ENCODE results near the gene ROBO3.

Gene ROBO3

DNA sequence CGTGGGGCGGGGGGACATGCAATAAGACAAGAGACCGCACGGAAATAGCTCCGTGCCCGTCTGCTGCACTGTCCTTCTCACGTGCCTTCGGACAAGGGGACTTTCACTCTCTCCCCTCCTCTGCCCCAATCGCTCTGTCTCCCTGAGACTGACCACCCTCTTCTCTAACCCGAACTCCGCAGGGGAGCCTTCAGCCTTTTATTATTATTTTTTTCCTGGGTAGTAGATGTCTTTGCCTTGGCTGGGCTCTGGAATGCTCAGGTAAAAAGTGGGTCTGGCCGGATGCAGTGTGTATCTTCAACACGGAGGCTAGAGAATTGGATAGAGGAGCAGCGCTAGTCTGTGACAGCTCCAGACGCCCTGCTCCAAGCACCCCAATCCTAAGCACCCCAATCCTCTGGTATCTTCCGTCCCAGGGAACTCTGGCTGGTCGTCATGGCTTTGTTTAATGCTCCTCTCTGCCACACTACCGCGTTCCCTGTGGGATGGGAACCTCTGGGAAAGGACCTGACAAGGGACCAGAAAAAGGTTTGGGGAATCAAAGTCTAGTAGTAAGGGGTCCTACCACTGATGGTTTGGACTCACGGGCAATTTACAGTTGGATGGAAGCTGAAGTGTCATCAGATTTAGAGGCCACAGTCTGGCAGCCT lies 25.1 kb upstream of the ROBO3 start:
- ATAC-seq (no peak), DNase-seq (no peak)
- Mint-ChIP-seq H3K4me3 (peak overlapping the region; percentile 48 to 72), H3K27me3 (peaks cover 81% of the 10 kb centered on the region), H3K27ac (no peak overlapping the region), H3K9me3 (no peaks in the 10 kb centered on the region), H3K4me1 (peaks cover 40% of the 10 kb centered on the region)

DNA sequence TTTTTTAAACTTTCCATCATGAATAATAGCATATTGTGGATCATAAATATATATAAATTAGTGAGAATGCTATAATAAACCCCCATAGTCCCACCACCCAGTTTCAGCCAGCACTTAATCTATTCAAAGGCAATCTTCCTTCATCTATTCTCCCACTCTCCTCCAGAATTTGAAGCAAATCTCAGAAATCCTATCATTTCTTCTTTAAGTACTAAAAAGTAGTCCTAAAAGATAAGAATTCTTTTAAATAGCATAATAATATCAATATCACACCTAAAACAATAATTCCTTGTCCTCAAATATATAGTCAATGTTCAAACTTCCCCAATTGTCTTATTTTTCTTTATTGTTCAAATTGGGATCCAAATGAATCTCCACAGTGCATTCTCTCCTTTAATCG lies 24.6 kb upstream of the ROBO3 start:
- ATAC-seq, result no peak
- H3K4me1 Mint-ChIP-seq, result peaks cover 40% of the 10 kb centered on the region
- no peaks in the 10 kb centered on the region for H3K9me3 Mint-ChIP-seq
- H3K27ac Mint-ChIP-seq, result no peak overlapping the region
- no peak for DNase-seq
- H3K27me3 Mint-ChIP-seq, result peaks cover 87% of the 10 kb centered on the region
- no peak overlapping the region for H3K4me3 Mint-ChIP-seq

DNA sequence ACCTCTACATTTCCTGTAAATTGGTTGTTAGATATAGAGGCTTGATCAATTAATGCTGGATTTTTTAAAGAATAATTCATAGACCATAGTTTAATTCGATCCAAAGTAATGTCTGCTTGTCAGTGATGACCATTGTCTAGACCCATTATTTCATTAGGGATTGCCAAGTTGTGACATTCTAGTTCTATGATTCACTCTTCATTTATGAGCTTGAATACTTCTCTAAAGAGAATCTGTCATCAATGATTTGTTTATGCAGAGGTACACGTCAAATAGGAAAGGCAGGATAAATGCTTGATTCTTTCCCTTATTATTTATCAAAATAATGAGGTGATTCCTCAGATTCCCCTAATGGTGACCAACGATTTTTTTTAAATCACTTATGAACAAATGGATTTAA lies 24.0 kb upstream of the ROBO3 start:
- ATAC-seq, result no peak
- H3K9me3 Mint-ChIP-seq, result no peaks in the 10 kb centered on the region
- DNase-seq, result no peak
- H3K4me3 Mint-ChIP-seq, result no peak overlapping the region
- H3K27ac Mint-ChIP-seq, result no peak overlapping the region
- H3K27me3 Mint-ChIP-seq, result peaks cover 92% of the 10 kb centered on the region
- peaks cover 37% of the 10 kb centered on the region for H3K4me1 Mint-ChIP-seq

DNA sequence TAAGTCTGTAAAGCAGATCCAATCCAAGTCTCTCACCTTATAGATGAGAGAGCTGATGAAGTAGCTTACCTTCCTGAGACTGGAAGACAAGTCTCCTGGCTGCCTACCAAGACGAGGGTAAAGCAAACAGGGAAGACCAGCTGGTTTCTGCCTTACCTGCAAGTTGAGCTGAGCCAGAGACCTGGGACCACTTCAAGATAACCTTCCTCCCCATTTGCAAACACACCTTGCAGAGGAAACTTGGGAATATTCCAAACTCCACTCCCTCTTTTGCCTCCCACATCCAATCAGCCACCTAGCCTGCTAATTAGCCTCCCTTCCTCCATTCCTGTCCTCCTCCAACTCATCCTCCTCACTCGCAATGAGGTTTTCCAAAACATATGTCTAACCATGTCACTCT lies 23.4 kb upstream of the ROBO3 start:
- Mint-ChIP-seq H3K27ac (no peak overlapping the region), H3K27me3 (peaks cover 98% of the 10 kb centered on the region), H3K4me3 (no peak overlapping the region), H3K4me1 (peaks cover 30% of the 10 kb centered on the region), H3K9me3 (no peaks in the 10 kb centered on the region)
- ATAC-seq (no peak), DNase-seq (no peak)

DNA sequence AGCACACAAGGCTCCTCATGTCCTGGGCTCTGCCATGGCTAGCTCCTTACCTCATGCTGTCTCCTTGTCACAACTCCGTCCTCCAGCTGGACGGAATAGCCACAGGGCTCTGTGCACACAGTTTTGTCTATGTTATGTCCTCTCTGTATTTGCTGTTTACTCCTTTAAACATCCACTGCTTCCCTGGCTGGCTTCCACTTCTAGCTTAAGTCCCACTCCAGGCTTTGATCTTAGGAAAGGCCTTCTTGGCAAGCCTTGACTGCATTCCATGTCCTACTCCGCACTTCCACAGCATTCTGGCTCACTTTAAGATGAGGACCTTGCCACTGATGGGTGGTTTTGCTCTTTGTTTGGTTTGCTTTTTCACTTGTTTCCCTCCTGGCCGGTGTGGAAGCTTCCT lies 22.9 kb upstream of the ROBO3 start:
- Mint-ChIP-seq H3K27me3 (peaks cover 100% of the 10 kb centered on the region), H3K4me3 (no peak overlapping the region), H3K27ac (no peak overlapping the region), H3K9me3 (no peaks in the 10 kb centered on the region), H3K4me1 (peaks cover 26% of the 10 kb centered on the region)
- DNase-seq (no peak), ATAC-seq (no peak)

DNA sequence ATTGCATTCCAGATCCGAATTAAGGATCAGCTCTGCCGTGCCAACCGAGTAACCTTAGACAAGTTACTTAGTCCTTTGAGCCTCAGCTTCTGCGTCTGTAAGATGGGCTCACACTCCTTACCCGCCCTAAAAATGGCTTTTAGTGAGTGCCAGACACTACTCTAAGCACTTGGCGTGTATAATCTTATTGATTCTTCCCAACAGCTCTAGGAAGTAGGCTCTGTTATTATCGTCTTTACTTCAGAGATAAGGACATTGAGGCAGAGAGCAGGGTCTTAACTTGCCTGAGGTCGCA lies 21.7 kb upstream of the ROBO3 start:
- Mint-ChIP-seq H3K9me3 (no peaks in the 10 kb centered on the region), H3K4me3 (no peak overlapping the region), H3K4me1 (peaks cover 25% of the 10 kb centered on the region)

DNA sequence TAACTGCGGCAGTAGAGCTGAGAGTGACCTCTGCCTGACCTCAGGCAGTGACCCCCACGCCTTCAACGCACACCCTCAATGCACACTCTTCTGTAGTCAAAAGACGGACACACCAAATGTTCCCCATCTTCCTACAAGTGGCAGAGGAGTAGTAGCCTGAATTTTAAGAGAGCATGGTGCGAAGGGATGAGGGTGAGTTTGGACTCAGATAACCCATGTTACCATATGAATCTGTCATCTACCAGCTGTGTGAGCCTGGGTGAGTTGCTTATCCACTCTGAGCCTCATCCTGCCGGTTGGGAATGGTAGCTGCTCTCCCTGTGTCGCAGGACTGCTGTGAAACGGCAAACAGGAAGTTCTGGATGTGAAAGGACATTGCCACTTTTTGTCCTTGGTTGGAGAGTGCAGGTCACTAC lies 20.6 kb upstream of the ROBO3 start:
- Mint-ChIP-seq H3K4me1 (peaks cover 19% of the 10 kb centered on the region), H3K27ac (no peak overlapping the region), H3K27me3 (peaks cover 100% of the 10 kb centered on the region), H3K4me3 (no peak overlapping the region), H3K9me3 (no peaks in the 10 kb centered on the region)
- no peak for DNase-seq
- ATAC-seq, result no peak

More for the DNA sequence above, 21.7 kb upstream of the ROBO3 start:
- no peak for DNase-seq
- H3K27ac Mint-ChIP-seq, result no peak overlapping the region
- peaks cover 100% of the 10 kb centered on the region for H3K27me3 Mint-ChIP-seq
- ATAC-seq, result no peak

DNA sequence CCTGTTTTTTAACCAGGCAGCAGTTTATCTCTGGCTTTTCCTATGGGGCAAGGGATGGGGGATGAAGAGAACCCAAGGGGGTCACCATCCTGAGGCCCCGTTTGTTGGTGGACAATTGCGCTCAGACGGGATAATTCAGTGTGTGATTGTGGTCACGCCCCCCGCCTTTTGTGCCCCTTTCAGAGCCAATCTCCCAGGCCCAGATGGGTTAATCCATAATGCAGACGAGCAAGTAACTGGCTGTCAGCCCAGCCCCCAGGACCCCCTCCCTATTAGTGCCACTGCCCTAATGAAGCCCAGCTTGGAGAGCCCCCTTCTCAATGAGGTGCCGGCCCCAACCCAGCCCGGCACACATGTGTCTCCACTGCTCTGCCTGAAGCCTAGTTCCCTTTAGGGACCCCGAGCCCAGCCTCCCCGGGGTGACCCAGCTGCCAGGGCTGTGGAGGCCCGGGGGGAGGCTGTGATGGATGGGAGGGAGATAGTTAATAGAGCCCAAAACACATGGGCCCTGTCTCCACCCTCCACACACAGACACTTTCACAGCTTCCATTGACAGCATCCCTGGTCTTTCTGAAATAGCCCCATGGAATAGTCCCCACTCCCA lies 19.1 kb upstream of the ROBO3 start:
- ATAC-seq, result no peak

DNA sequence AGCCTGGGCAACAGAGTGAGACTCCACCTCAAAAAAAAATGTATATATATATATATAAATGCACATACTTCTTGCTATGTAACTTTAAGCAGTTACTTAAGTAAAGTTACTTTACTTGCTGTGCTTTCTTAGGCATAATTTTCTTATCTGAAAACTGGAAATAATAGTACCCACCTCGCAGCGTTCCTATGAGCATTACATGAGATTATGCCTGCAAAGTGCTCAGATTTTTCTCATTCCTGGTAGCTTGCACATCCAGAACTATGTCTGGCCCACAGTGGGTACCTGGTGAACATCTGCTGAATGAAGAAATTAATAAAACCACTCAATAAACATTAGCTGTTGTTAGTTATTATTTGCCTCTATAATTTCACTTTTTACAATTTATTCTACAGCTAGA lies 6.1 kb upstream of the ROBO3 start:
- DNase-seq (no peak), ATAC-seq (no peak)
- Mint-ChIP-seq H3K27ac (no peak overlapping the region), H3K9me3 (no peaks in the 10 kb centered on the region), H3K4me3 (no peak overlapping the region), H3K27me3 (peaks cover 40% of the 10 kb centered on the region), H3K4me1 (peaks cover 11% of the 10 kb centered on the region)

More for the DNA sequence above, 19.1 kb upstream of the ROBO3 start:
- no peaks in the 10 kb centered on the region for H3K9me3 Mint-ChIP-seq
- peaks cover 99% of the 10 kb centered on the region for H3K27me3 Mint-ChIP-seq
- DNase-seq, result no peak
- no peak overlapping the region for H3K4me3 Mint-ChIP-seq
- no peak overlapping the region for H3K27ac Mint-ChIP-seq
- H3K4me1 Mint-ChIP-seq, result peaks cover 11% of the 10 kb centered on the region

DNA sequence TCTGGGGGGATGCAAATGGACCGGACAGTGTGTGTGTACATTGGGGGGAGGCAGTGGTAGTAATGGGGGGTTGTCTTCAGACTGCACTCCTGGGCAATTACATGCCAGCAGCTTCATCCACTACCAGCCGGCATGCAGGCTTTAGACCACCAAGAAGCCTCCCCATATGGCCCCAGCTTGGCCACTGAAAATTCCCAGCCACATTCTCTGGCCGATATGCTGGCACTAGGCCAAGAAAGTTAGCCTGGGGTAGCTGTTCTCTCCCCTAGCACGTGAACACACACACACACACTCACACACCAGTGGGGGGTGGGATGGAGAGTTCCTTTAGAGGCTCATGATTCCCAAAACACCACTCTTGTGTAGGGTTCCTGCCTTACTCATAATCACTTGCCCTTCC lies 3.6 kb upstream of the ROBO3 start:
- Mint-ChIP-seq H3K9me3 (no peaks in the 10 kb centered on the region), H3K27me3 (peaks cover 65% of the 10 kb centered on the region), H3K4me1 (peaks cover 25% of the 10 kb centered on the region), H3K4me3 (no peak overlapping the region), H3K27ac (no peak overlapping the region)
- DNase-seq (no peak), ATAC-seq (no peak)

DNA sequence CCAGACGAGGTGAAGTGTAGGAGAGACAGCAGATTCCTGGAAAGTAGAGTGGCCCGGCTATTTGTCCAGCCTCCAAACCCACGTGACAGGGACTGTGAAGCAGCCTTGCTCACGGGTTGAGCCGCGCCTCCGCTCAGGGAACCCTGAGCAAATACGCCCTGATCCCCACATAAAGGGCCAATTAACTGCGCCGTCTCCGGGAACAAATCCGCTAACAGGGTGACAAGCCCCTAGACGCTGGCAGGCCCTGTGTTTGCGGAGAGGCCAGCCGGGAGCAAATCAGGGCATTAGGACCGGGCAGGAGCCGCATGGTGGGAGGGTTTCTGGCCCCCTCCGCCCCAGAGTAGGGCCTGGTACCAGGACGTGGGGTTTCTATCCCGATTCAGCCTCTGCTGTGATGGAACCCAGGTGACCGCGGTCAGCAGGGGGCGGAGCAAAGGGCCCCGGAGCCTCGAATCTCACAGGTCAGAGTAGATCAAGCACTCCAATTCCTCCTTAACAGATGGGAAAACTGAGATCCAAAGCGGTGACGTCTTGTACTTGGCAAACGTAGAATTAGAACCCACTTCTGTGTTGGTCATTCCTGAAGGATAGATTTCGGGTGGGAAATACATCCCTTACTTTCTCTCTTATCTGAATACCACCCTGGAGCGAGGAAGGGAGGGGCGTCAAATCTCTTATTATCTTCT lies 2.0 kb upstream of the ROBO3 start:
- Mint-ChIP-seq H3K4me3 (peak overlapping the region in 1 of 2 donors; percentile 36), H3K27ac (no peak overlapping the region), H3K27me3 (peaks cover 81% of the 10 kb centered on the region), H3K4me1 (peaks cover 39% of the 10 kb centered on the region), H3K9me3 (no peaks in the 10 kb centered on the region)
- ATAC-seq (no peak), DNase-seq (no peak)

DNA sequence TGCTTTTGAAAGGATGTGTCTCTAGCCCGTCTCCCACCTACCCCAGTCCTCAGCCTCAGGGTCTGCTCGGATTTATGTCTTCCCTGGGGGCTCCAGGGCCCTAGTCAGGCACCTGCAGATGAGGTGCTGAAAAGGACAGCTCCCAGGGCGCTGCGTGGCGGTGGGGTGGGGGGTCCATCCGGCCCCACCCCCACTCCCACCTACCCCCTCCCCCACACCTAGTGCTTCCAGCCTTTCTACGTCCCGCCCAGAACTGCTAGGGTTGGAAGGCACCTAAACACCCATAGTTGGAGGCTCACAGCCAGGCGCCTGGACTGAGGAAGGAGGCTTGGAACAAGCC lies 1.4 kb upstream of the ROBO3 start:
- H3K9me3 Mint-ChIP-seq, result no peaks in the 10 kb centered on the region
- DNase-seq, result no peak
- no peak overlapping the region for H3K4me3 Mint-ChIP-seq
- no peak for ATAC-seq
- peaks cover 86% of the 10 kb centered on the region for H3K27me3 Mint-ChIP-seq
- H3K4me1 Mint-ChIP-seq, result peaks cover 45% of the 10 kb centered on the region
- H3K27ac Mint-ChIP-seq, result no peak overlapping the region

DNA sequence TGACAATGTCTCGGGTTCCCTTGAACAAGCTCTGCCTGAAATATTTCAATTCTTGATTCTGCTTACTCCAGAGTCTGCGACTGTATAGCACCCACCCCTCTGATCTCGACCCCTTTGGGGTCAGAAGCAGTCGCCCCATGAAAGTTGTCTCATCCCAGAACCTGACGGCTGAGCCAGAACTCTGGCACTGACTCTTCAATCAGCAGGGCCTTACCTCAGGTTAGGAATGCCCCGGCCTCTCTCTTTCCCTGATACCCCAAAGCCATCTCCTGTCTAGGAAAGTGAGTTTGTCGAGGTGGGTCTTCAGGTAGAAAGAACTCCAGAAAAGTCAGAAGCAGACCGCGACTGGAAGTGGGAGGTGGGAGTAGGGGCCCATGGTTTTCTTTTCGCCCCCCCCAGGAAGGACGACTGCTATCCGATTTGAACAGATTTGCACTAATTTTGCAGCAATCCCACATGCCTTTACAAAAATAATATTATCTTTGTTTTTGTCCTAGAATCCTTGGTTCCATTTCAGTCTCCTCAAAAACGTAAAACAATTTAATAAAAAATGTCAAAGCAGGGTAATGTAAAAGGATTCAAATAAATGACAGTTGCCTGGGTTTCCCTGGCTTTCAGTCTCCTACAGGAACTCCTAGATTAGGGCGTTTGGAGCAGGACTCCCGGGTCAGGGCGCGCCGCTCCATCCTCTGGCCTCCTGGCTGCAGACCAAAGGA lies 898 bp upstream of the ROBO3 start:
- Mint-ChIP-seq H3K27ac (no peak overlapping the region), H3K4me3 (no peak overlapping the region), H3K4me1 (peaks cover 50% of the 10 kb centered on the region), H3K27me3 (peaks cover 92% of the 10 kb centered on the region), H3K9me3 (no peaks in the 10 kb centered on the region)
- DNase-seq, result no peak
- ATAC-seq, result no peak

DNA sequence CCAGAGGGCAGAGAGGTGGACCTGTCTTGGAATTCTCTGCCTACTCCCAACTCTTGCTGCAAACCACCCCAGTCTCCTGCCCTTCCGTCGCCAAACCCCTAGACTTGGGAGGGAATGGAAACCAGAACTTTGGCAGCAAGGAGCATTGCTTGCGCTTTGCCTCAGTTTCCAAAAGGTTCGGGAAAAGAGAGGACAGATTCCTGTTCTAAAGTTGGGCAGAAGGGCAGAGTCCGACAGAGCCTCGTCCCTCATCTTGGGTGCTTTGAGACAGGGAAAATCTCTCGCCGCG lies 396 bp upstream of the ROBO3 start:
- Mint-ChIP-seq H3K9me3 (no peaks in the 10 kb centered on the region), H3K4me3 (no peak overlapping the region), H3K4me1 (peaks cover 55% of the 10 kb centered on the region), H3K27me3 (peaks cover 97% of the 10 kb centered on the region), H3K27ac (no peak overlapping the region)
- ATAC-seq (no peak), DNase-seq (no peak)

DNA sequence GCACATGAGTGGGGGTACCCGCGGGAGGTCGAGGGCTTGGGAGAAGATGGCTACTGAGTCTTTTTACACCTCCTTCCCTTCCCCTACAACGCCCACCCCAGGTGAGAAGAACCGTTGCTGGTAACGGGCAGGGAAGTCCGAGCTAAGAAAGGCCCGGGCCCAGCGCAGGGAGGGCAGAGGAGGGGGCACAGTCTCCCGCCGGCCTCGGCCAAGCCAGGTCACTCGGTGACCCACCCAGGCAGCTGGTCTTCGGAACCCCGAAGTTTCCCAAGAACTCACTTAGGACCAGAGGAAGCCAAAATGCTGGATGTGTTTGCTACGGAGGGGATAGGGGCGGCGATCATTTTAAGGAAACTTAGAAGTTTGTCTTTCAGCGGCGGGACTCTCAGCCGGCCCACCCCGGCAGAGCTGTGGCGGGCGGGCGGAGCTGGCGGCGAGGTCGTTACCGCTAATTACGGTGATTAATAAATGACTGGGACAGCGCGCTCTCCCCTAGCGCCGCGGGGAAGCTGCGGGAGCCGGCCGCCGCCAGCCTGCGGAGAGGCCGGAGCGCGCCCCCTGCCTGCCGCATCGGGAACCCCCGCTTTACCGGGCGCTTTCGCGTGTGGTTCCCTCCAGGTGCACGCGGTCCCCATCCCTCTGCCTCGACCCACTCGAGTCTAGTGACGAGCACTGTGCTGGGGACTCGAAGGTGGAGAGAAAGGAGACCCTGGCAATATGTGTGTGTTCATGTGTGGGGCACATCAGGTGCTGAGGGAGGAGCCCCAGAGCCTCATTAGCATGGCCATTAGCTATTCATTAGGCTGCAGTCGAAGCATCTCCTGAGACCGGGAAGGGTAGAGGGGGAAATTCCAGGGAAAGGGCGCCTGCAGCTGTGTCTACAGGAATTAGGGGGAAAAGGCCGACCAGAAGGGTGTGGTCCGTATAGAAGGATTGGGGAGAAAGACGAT lies 945 bp downstream of the ROBO3 start:
- Mint-ChIP-seq H3K4me3 (peak overlapping the region; percentile 44 to 52), H3K4me1 (peaks cover 56% of the 10 kb centered on the region)

More for the DNA sequence above, 945 bp downstream of the ROBO3 start:
- peak; percentile 58 to 64 for DNase-seq
- ATAC-seq, result peak; percentile 62
- peak overlapping the region in 1 of 2 donors; percentile 42 for H3K27ac Mint-ChIP-seq
- H3K9me3 Mint-ChIP-seq, result no peaks in the 10 kb centered on the region
- H3K27me3 Mint-ChIP-seq, result peaks cover 100% of the 10 kb centered on the region
